Loucy (cell line): Measurements from ENCODE around the gene MINDY4.

Experiments
- EZH2phosphoT487 ChIP-seq: fragments of 200-600 bp; IDR thresholded peaks from 2 replicates; pipeline ENCODE4 v1.6.1; 2018; ENCODE audit warnings: antibody characterized with exemption, mild to moderate bottlenecking, moderate library complexity, borderline replicate concordance
- TF ChIP-seq, protein P1 (sequence below): fragments of 200-600 bp; sonication (generic); conservative IDR thresholded peaks from 2 replicates; pipeline ENCODE4 v1.5.1; 2014; ENCODE audit warnings: mild to moderate bottlenecking, antibody characterized with exemption, low read length

DNA sequence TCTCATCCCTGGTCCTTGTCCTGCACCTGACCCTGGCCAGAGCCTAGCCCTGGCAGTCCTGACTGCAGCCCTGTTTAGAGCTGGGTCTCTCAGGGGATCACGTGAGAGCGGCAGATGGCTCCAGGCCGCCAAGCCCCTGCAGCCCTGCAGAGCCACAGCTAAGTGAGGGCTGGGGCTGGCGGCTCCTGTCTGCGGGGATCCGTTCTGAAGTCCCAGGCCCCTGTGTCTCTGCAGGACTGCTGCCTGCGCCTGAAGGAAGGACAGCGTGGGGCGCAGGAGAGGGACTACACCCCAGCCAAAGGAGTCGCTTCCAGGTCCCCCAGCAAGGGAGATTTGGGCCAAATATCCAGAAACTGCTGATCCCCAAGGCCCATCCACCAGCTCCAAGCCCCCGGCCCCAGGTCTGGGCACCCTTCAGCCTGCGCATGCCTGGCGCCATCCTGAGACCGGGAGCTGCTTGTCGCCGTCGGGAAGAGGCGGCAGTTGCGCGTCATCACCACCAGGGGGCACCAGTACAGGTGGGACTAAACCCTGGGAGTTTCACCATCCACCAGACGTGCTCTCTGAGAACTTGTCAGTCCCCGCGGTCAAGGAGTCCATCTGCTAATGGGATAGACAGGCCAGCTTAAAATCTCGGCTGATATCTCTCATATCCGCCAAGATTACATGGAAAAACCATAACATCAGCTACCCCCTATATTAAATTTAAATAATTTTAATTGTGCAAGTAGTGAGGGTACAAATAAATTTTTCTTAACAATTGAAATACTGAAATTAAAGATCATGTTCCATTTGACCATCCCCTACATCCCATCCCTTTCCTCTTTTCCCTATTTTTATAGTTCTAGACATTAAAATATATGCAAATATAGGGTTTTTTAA, 167.5 kb downstream of the MINDY4 start:
- TF ChIP-seq, protein P1, sequence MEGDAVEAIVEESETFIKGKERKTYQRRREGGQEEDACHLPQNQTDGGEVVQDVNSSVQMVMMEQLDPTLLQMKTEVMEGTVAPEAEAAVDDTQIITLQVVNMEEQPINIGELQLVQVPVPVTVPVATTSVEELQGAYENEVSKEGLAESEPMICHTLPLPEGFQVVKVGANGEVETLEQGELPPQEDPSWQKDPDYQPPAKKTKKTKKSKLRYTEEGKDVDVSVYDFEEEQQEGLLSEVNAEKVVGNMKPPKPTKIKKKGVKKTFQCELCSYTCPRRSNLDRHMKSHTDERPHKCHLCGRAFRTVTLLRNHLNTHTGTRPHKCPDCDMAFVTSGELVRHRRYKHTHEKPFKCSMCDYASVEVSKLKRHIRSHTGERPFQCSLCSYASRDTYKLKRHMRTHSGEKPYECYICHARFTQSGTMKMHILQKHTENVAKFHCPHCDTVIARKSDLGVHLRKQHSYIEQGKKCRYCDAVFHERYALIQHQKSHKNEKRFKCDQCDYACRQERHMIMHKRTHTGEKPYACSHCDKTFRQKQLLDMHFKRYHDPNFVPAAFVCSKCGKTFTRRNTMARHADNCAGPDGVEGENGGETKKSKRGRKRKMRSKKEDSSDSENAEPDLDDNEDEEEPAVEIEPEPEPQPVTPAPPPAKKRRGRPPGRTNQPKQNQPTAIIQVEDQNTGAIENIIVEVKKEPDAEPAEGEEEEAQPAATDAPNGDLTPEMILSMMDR = peak; percentile 85
- TF ChIP-seq EZH2phosphoT487 = no peak
